Endothelial cell of umbilical vein (primary cell): Measurements from ENCODE around the gene OTOGL. TPM values are rescaled to one million over a fixed set of nuclear protein-coding genes. Genes with fewer than 3 reads are reported as not detected.

Source experiments
- BruUV-seq: library from RNA; stranded (reverse); fragments of 400-500 nt; replicated peaks from 2 replicates; lab custom pipeline; 2021; lab: Mats Ljungman, UMichigan
- CTCF ChIA-PET: fragments of 300-600, 350-600 bp; sonication (Branson Sonifier 250); formaldehyde crosslinking; loops from one replicate; lab custom pipeline; 2021; ENCODE audit warnings: antibody characterized with exemption, inconsistent platforms; lab: Charles Lee
- POLR2A ChIA-PET: fragments of 300-600, 350-600 bp; sonication (Branson Sonifier 250); formaldehyde crosslinking; loops from one replicate; lab custom pipeline; 2021; ENCODE audit warnings: antibody characterized with exemption, inconsistent platforms; lab: Charles Lee
- DNase-seq: peaks from one replicate; pipeline ENCODE4 v3.0.0-alpha.2; 2011; ENCODE audit warnings: low read depth, low spot score
- FAIRE-seq: peaks from 2 replicates; lab custom pipeline; 2011; peaks lifted over from hg19 to GRCh38; lab: Jason Lieb, UNC
- H2AFZ ChIP-seq: 2 replicates; pipeline ENCODE4 v1.6.0; 2012; ENCODE audit warnings: low read depth, low read length, control low read depth, inconsistent platforms
- H3K27ac ChIP-seq: 2 replicates; pipeline ENCODE4 v1.5.1; 2011; ENCODE audit warnings: low read depth, mild to moderate bottlenecking, control low read depth, low read length, moderate library complexity; ENCODE audit not compliant: insufficient read depth
- H3K27me3 ChIP-seq, 2 experiments: 2 replicates each; pipeline versions ENCODE4 v1.6.0 to v1.6.1; 2011; ENCODE audit warnings: low read length in 2 of 2, mixed read lengths in 1 of 2; ENCODE audit not compliant: control insufficient read depth in 2 of 2, insufficient read depth in 2 of 2
- H3K36me3 ChIP-seq, 2 experiments: 2 replicates in 1 of 2; 3 replicates in 1 of 2; pipeline ENCODE4 v1.5.1; 2011; ENCODE audit warnings: low read length in 2 of 2, mild to moderate bottlenecking in 1 of 2, moderate library complexity in 1 of 2; ENCODE audit not compliant: control insufficient read depth in 2 of 2, insufficient read depth in 2 of 2; ENCODE audit errors: extremely low read depth in 1 of 2
- H3K4me1 ChIP-seq: 3 replicates; pipeline ENCODE4 v1.5.1; 2011; ENCODE audit warnings: mild to moderate bottlenecking, low read length; ENCODE audit not compliant: control insufficient read depth, insufficient read depth; ENCODE audit errors: extremely low read depth
- H3K4me2 ChIP-seq: 2 replicates; pipeline ENCODE4 v1.6.1; 2011; ENCODE audit warnings: low read length, control low read depth, mixed read lengths; ENCODE audit not compliant: insufficient read depth
- H3K4me3 ChIP-seq, 3 experiments: fragments of 200-600 bp in 1 of 3; sonication (generic), shearing (Covaris generic) in 1 of 3; replicated peaks in 1 of 3; 2 replicates each; pipeline ENCODE4 v1.5.1; 2011 to 2016; ENCODE audit warnings: control low read depth in 3 of 3, low read length in 3 of 3, mild to moderate bottlenecking in 2 of 3, inconsistent platforms in 1 of 3, low read depth in 1 of 3, moderate library complexity in 1 of 3; ENCODE audit not compliant: insufficient read depth in 1 of 3
- H3K79me2 ChIP-seq: 2 replicates; pipeline ENCODE4 v1.6.0; 2012; ENCODE audit warnings: low read length, inconsistent platforms; ENCODE audit not compliant: control insufficient read depth, insufficient read depth
- H3K9ac ChIP-seq: replicated peaks from 2 replicates; pipeline ENCODE3; 2011; ENCODE audit warnings: low read length, control low read depth; ENCODE audit not compliant: insufficient read depth; ENCODE audit errors: extremely low read depth
- H3K9me1 ChIP-seq: replicated peaks from 3 replicates; pipeline ENCODE4 v1.6.0; 2011; ENCODE audit warnings: mild to moderate bottlenecking, low read length; ENCODE audit not compliant: control insufficient read depth, insufficient read depth; ENCODE audit errors: extremely low read depth
- H3K9me3 ChIP-seq: replicated peaks from 2 replicates; pipeline ENCODE4 v1.5.1; 2012; ENCODE audit warnings: low read length, inconsistent platforms; ENCODE audit not compliant: control insufficient read depth, insufficient read depth
- H4K20me1 ChIP-seq: replicated peaks from 2 replicates; pipeline ENCODE3; 2011; ENCODE audit warnings: mild to moderate bottlenecking, low read length; ENCODE audit not compliant: control insufficient read depth, insufficient read depth; ENCODE audit errors: extremely low read depth
- EZH2 ChIP-seq: IDR thresholded peaks from 2 replicates; pipeline ENCODE4 v1.6.1; 2012; ENCODE audit warnings: borderline replicate concordance, low read depth, mild to moderate bottlenecking, moderate library complexity, low read length, inconsistent platforms; ENCODE audit not compliant: severe bottlenecking
- FOS ChIP-seq: IDR thresholded peaks from 2 replicates; pipeline ENCODE4 v1.6.1; 2011; ENCODE audit warnings: mild to moderate bottlenecking, low read length, moderate library complexity, borderline replicate concordance; ENCODE audit not compliant: insufficient read depth
- GATA2 ChIP-seq: IDR thresholded peaks from 2 replicates; pipeline ENCODE4 v1.7.0; 2011; ENCODE audit warnings: low read depth, mild to moderate bottlenecking, moderate library complexity, mixed read lengths, low read length; ENCODE audit not compliant: insufficient read length, insufficient read depth
- JUN ChIP-seq: IDR thresholded peaks from 2 replicates; pipeline ENCODE4 v1.6.1; 2011; ENCODE audit warnings: borderline replicate concordance, low read depth; ENCODE audit not compliant: insufficient read length, insufficient read depth
- MAX ChIP-seq: IDR thresholded peaks from 2 replicates; pipeline ENCODE4 v1.6.1; 2011; ENCODE audit not compliant: insufficient read depth, insufficient read length
- MYC ChIP-seq: IDR thresholded peaks from one replicate; pipeline ENCODE4 v1.6.1; 2011; ENCODE audit warnings: mild to moderate bottlenecking, low read depth, low read length
- POLR2A ChIP-seq: IDR thresholded peaks from 2 replicates; pipeline ENCODE4 v1.6.1; 2012; ENCODE audit warnings: low read depth, mild to moderate bottlenecking, control low read depth, low read length
- POLR2AphosphoS5 ChIP-seq: IDR thresholded peaks from 2 replicates; pipeline ENCODE4 v1.6.1; 2012; ENCODE audit warnings: low read depth, mild to moderate bottlenecking, control low read depth, low read length, moderate library complexity; ENCODE audit not compliant: insufficient read depth
- dilution Hi-C: fragments of 300-500 bp; cut with MboI; formaldehyde crosslinking; loops from one replicate; pipeline ENCODE4 v1.15.0; 2019; ENCODE audit warnings: low sequenced_read_pairs; ENCODE audit not compliant: extremely low pct_ligation_motif_present
- intact Hi-C: fragments of 100-400 bp; cut with micrococcal nuclease; formaldehyde crosslinking; loops from one replicate; pipeline ENCODE4 v1.10.0; 2022
- polyA plus RNA-seq, 4 experiments: library from polyadenylated mRNA; depleted of rRNA in 3 of 4; stranded (reverse) in 3 of 4; unstranded in 1 of 4; fragments of >200 nt; gene quantifications; 2 replicates each; pipeline versions ENCODE4 v1.2.1 to v1.2.3, GENCODE V29; 2011 to 2012; ENCODE audit warnings: missing spikeins in 1 of 4
- total RNA-seq: library from RNA; stranded (reverse); gene quantifications from 2 replicates; pipeline ENCODE4 v1.2.3, GENCODE V29; 2021
- TF ChIP-seq, protein P1 (sequence below), 2 donors: IDR thresholded peaks; 1 replicate in 1 of 2; 2 replicates in 1 of 2; pipeline ENCODE4 v1.5.1; 2011; ENCODE audit warnings: low read length in 2 of 2, mild to moderate bottlenecking in 2 of 2, moderate library complexity in 2 of 2, control low read depth in 1 of 2, inconsistent platforms in 1 of 2, low read depth in 1 of 2; ENCODE audit not compliant: insufficient read depth in 1 of 2; ENCODE audit errors: extremely low read depth in 1 of 2

Gene OTOGL
- total and polyA plus RNA-seq, 2 donors (not counting 3 experiments of a cell fraction or from before 2014, with no cell fraction given): 1.4 to 2.0 TPM

GRCh38 chr12:80193865-80194264 lies 94.5 kb downstream of the OTOGL start:
- TF ChIP-seq FOS: no peak
- TF ChIP-seq MAX: no peak
- no peak for TF ChIP-seq MYC
- no peak for TF ChIP-seq POLR2A
- TF ChIP-seq, protein P1, sequence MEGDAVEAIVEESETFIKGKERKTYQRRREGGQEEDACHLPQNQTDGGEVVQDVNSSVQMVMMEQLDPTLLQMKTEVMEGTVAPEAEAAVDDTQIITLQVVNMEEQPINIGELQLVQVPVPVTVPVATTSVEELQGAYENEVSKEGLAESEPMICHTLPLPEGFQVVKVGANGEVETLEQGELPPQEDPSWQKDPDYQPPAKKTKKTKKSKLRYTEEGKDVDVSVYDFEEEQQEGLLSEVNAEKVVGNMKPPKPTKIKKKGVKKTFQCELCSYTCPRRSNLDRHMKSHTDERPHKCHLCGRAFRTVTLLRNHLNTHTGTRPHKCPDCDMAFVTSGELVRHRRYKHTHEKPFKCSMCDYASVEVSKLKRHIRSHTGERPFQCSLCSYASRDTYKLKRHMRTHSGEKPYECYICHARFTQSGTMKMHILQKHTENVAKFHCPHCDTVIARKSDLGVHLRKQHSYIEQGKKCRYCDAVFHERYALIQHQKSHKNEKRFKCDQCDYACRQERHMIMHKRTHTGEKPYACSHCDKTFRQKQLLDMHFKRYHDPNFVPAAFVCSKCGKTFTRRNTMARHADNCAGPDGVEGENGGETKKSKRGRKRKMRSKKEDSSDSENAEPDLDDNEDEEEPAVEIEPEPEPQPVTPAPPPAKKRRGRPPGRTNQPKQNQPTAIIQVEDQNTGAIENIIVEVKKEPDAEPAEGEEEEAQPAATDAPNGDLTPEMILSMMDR (IDR thresholded peaks at IDR 0.05; ENCODE audit: extremely low read depth in 1 of 2, insufficient read depth in 1 of 2, low read depth in 1 of 2, low read length in 2 of 2): no peak
- no peak for TF ChIP-seq GATA2
- TF ChIP-seq POLR2AphosphoS5: no peak
- TF ChIP-seq JUN: no peak
- no peak for TF ChIP-seq EZH2
- ChIA-PET POLR2A (no interaction called here), CTCF (interaction anchor here (0.8 to 3.8 kb wide), 17 partner anchors 10 to 1064 kb away, joined by 3 to 641 read pairs (median 4); no protein-coding TSS in a partner anchor)
- Histone ChIP-seq H3K27me3 (no peaks in the 10 kb centered on the region), H4K20me1 (no peaks in the 10 kb centered on the region), H3K79me2 (no peaks in the 10 kb centered on the region), H3K9me3 (no peaks in the 10 kb centered on the region), H2AFZ (no peak overlapping the region), H3K9me1 (no peaks in the 10 kb centered on the region), H3K4me2 (no peak overlapping the region), H3K9ac (no peak overlapping the region), H3K27ac (no peak overlapping the region), H3K4me3 (no peak overlapping the region), H3K4me1 (no peaks in the 10 kb centered on the region), H3K36me3 (no peaks in the 10 kb centered on the region)
- no TSS peak for BruUV-seq
- FAIRE-seq (no peak), DNase-seq (no peak)
- dilution Hi-C loops: no loop called here
- intact Hi-C loops: loop anchor here (1.0 to 10.0 kb wide), 5 partner anchors 29 to 785 kb away; no protein-coding TSS in a partner anchor
